ENCODE results near the gene BHLHE23. TPM values are rescaled to one million over a fixed set of nuclear protein-coding genes. Genes with fewer than 3 reads are reported as not detected.

The BHLHE23 gene
- total RNA-seq, 1 donor from 2014 or later, result not detected

DNA sequence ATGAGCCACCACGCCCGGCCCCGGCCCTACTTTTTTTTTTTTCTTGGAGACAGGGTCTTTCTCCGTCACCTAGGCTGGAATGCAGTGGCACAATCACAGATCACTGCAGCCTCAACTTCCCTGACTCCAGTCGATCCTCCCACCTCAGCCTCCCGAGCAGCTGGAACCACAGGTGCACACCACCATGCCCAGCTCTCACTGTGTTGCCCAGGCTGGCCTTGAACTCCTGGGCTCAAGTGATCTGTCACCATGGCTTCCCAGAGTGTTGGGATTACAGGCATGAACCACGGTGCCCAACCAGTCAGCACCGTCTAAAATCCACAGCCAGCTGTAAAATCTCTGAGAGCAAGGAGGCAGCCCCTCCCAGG, 36.8 kb downstream of the BHLHE23 start:
- no peaks in the 10 kb centered on the region for H3K36me3 Mint-ChIP-seq
- no peak overlapping the region for H3K27ac Mint-ChIP-seq
- peaks cover 47% of the 10 kb centered on the region for H3K27me3 Mint-ChIP-seq (ENCODE audit: low read depth)
- H3K9me3 Mint-ChIP-seq, result no peaks in the 10 kb centered on the region
- no peak overlapping the region for H3K4me3 Mint-ChIP-seq
- H3K4me1 Mint-ChIP-seq, result peaks cover 3% of the 10 kb centered on the region
- TF ChIP-seq, protein P1, sequence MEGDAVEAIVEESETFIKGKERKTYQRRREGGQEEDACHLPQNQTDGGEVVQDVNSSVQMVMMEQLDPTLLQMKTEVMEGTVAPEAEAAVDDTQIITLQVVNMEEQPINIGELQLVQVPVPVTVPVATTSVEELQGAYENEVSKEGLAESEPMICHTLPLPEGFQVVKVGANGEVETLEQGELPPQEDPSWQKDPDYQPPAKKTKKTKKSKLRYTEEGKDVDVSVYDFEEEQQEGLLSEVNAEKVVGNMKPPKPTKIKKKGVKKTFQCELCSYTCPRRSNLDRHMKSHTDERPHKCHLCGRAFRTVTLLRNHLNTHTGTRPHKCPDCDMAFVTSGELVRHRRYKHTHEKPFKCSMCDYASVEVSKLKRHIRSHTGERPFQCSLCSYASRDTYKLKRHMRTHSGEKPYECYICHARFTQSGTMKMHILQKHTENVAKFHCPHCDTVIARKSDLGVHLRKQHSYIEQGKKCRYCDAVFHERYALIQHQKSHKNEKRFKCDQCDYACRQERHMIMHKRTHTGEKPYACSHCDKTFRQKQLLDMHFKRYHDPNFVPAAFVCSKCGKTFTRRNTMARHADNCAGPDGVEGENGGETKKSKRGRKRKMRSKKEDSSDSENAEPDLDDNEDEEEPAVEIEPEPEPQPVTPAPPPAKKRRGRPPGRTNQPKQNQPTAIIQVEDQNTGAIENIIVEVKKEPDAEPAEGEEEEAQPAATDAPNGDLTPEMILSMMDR (IDR thresholded peaks at IDR 0.05; ENCODE audit: unreplicated experiment), result no peak
- DNase-seq (ENCODE audit: low spot score in 2 of 2, unreplicated experiment in 2 of 2), result no peak

- Mint-ChIP-seq H3K9me3 (no peaks in the 10 kb centered on the region), H3K27me3 (ENCODE audit: low read depth) (peaks cover 41% of the 10 kb centered on the region), H3K4me3 (no peak overlapping the region), H3K36me3 (no peaks in the 10 kb centered on the region), H3K4me1 (peaks cover 3% of the 10 kb centered on the region), H3K27ac (no peak overlapping the region)
- DNase-seq (ENCODE audit: low spot score in 2 of 2, unreplicated experiment in 2 of 2), result no peak
- TF ChIP-seq, protein P1 (IDR thresholded peaks at IDR 0.05; ENCODE audit: unreplicated experiment), result no peak
Measured at GRCh38 chr20:62969179-62969760, 37.5 kb downstream of the BHLHE23 start.

- Mint-ChIP-seq H3K36me3 (no peaks in the 10 kb centered on the region), H3K9me3 (no peaks in the 10 kb centered on the region), H3K27me3 (ENCODE audit: low read depth) (peaks cover 34% of the 10 kb centered on the region), H3K27ac (no peak overlapping the region), H3K4me3 (no peak overlapping the region), H3K4me1 (peaks cover 3% of the 10 kb centered on the region)
- TF ChIP-seq, protein P1 (IDR thresholded peaks at IDR 0.05; ENCODE audit: unreplicated experiment), result no peak
- DNase-seq (ENCODE audit: low spot score in 2 of 2, unreplicated experiment in 2 of 2), result no peak
Measured at GRCh38 chr20:62968378-62969178, 38.2 kb downstream of the BHLHE23 start.

DNA sequence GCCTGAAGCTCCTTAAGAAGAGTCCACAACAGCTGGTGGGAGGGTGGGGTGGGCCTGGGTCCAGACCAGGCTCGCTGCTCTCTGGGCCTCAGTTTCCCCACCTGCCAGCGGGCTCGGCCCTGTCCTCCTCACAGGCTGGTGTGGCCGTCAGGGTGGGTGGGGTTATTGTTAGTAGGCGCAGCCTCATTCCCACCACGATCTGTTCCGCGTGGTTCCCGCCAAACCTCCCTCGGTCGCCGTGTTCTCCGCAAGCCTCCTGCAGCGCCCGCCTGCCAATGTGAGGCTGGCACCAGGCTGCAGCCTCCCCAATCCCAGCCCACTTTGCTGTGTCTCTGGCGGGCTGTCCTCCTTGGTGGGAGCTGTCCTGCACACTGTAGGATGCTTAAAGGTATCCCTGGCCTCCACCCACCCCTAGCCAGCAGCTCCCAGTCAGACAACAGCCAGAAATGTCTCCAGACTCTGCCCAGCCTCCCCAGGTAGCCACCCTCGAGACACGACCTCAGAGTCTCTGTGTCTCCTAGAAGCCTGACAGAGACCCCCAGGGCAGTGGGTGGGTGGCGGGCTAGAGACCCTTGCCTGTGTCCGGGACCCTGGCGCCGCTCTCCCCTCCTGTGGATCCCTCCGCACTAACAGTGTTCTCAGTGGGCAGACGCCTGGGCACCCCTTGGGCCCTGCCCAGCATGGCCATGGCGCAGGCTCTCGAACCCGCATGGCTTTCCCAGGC, 39.0 kb downstream of the BHLHE23 start:
- H3K27ac Mint-ChIP-seq, result no peak overlapping the region
- no peak for DNase-seq (ENCODE audit: low spot score in 2 of 2, unreplicated experiment in 2 of 2)
- H3K36me3 Mint-ChIP-seq, result no peaks in the 10 kb centered on the region
- peaks cover 3% of the 10 kb centered on the region for H3K4me1 Mint-ChIP-seq
- H3K9me3 Mint-ChIP-seq, result no peaks in the 10 kb centered on the region
- H3K4me3 Mint-ChIP-seq, result no peak overlapping the region
- H3K27me3 Mint-ChIP-seq (ENCODE audit: low read depth), result peaks cover 26% of the 10 kb centered on the region
- TF ChIP-seq, protein P1 (IDR thresholded peaks at IDR 0.05; ENCODE audit: unreplicated experiment), result no peak

DNA sequence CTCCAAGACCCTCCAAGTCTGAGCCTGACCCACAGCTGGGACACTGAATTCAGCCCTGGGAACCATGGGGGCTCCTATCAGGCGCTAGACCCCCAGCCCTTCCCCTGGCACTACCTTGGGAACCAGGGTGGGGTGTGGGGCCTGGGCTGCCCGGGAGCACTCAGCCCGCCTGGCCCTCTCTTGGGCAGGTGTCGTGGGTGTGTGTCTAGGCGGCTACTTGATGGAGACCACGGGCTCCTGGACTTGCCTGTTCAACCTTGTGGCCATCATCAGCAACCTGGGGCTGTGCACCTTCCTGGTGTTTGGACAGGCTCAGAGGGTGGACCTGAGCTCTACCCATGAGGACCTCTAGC, 39.6 kb downstream of the BHLHE23 start:
- TF ChIP-seq, protein P1 (IDR thresholded peaks at IDR 0.05; ENCODE audit: unreplicated experiment), result no peak
- no peaks in the 10 kb centered on the region for H3K36me3 Mint-ChIP-seq
- no peaks in the 10 kb centered on the region for H3K9me3 Mint-ChIP-seq
- no peak overlapping the region for H3K4me3 Mint-ChIP-seq
- H3K27ac Mint-ChIP-seq, result no peak overlapping the region
- H3K4me1 Mint-ChIP-seq, result peaks cover 1% of the 10 kb centered on the region
- DNase-seq (ENCODE audit: low spot score in 2 of 2, unreplicated experiment in 2 of 2), result no peak
- peaks cover 19% of the 10 kb centered on the region for H3K27me3 Mint-ChIP-seq (ENCODE audit: low read depth)
